Activated naive CD8-positive, alpha-beta T cell treated with anti-CD3 and anti-CD28 coated beads, Interleukin-2, amount 10 ng/mL, durations not matched to agents 7 days and 5 days (primary cell): Measurements from ENCODE around the gene TRIM2. TPM values are rescaled to one million over a fixed set of nuclear protein-coding genes. Genes with fewer than 3 reads are reported as not detected.

Source experiments
- ATAC-seq: fragments of 150-1000 bp; cut with Tn5 transposase; one replicate; pipeline ENCODE4 v1.10.0; 2021; ENCODE audit warnings: low read depth, moderate library complexity
- POLR2A ChIA-PET: fragments of 350-600 bp; sonication (Branson Sonifier 250); formaldehyde crosslinking; loops from one replicate; lab custom pipeline; 2021; ENCODE audit warnings: antibody characterized with exemption; lab: Charles Lee
- DNase-seq: peaks from one replicate; pipeline ENCODE4 v3.0.0; 2021
- H3K27ac Mint-ChIP-seq: one replicate; pipeline ENCODE4 v1.8.0; 2022; ENCODE audit warnings: mild to moderate bottlenecking, mixed read lengths
- H3K27me3 Mint-ChIP-seq: one replicate; pipeline ENCODE4 v1.8.0; 2022; ENCODE audit warnings: mild to moderate bottlenecking, moderate library complexity, mixed read lengths
- H3K36me3 Mint-ChIP-seq: one replicate; pipeline ENCODE4 v1.8.0; 2021; ENCODE audit warnings: mild to moderate bottlenecking, mixed read lengths
- H3K4me1 Mint-ChIP-seq: one replicate; pipeline ENCODE4 v1.8.0; 2021; ENCODE audit warnings: mixed read lengths
- H3K4me3 Mint-ChIP-seq: one replicate; pipeline ENCODE4 v1.8.0; 2022; ENCODE audit warnings: mild to moderate bottlenecking, moderate library complexity, mixed read lengths
- H3K9me3 Mint-ChIP-seq: one replicate; pipeline ENCODE4 v1.8.0; 2021; ENCODE audit warnings: mixed read lengths
- total RNA-seq, 2 experiments: library from RNA; stranded (reverse); gene quantifications; one replicate each; pipeline ENCODE4 v1.2.3, GENCODE V29; 2021

TRIM2 gene
- total RNA-seq, 2 experiments from 2014 or later, result 0.62 to 0.75 TPM

DNA sequence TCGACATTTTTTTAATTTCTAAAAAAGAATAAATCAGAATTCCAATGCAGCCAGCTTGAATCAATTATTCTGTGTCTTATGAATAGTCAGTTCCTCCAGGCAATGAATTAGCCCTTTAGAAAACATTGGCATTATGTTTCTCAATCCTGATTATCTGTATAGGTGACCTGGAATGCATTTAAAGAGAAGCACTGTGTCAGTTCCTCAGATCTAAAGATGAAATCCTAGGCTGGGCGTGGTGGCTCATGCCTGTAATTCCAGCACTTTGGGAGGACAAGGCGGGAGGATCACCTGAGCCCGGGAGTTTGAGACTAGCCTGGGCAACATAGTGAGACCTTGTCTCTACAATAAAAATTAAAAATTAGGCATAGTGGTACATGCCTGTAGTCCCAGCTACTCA, 183.7 kb downstream of the TRIM2 start:
- no peak overlapping the region for H3K4me3 Mint-ChIP-seq
- POLR2A ChIA-PET, result no interaction called here

More for the DNA sequence above, 183.7 kb downstream of the TRIM2 start:
- no peak for ATAC-seq
- Mint-ChIP-seq H3K27me3 (no peaks in the 10 kb centered on the region), H3K36me3 (peaks cover 37% of the 10 kb centered on the region), H3K4me1 (peaks cover 3% of the 10 kb centered on the region), H3K9me3 (no peaks in the 10 kb centered on the region), H3K27ac (no peak overlapping the region)
- DNase-seq, result no peak

Other genes with a start within 250 kb of the TRIM2 start
- 10 to 100 TPM; 29.1 to 31.8 TPM for gene MND1, start 140.2 kb downstream of the TRIM2 start, total RNA-seq